ENCODE results near the gene MAGEB16.

Gene MAGEB16

GRCh38 chrX:35798042-35798441 is at the start of gene MAGEB16:
TSS of gene MAGEB16 (plus strand) at chrX:35798342. CDS start at chrX:35802197, 3,855 bp downstream.
- DNase-seq, result no peak

GRCh38 chrX:35773958-35774564 is 24.1 kb upstream of the MAGEB16 start:
- DNase-seq, result no peak

GRCh38 chrX:35785075-35785474 is 13.1 kb upstream of the MAGEB16 start:
- DNase-seq, result no peak

DNA sequence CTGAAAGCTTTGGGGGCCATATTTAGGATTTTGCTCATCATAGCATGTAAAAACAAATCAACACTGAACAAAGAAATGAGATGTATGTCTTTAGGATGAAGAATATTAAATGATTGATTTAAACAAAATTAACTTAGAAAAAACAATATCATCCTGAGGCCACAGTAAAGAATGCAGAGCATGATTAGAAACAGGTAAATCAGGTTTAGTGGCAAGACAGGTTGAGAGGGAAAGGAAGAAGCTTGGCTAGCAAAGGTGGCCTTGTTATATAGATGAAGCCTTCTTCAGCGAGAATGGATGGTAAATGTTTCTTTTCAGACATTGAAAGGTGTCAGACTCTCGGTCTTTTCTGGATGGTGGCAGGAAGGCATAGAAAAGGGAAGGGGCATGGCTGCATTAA is 11.9 kb upstream of the MAGEB16 start:
- no peak for DNase-seq

DNA sequence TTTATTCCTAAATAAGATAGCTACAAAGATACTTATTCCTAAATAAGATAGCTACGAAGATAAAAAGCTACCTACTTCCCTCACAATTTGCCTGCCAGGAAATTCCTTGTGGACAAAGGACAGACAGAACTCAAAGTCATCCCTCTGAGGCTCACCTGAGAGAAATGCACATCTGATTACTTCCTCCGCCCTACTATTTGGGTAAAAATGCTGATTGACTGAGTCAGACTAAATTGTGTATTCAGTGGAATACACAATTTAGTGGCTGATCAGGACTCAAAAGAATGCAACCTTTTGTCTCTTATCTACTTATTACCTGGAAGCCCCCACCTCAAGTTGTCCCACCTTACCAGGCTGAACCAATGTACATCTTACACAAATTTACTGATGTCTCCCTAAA is 10.3 kb upstream of the MAGEB16 start:
- DNase-seq, result no peak

DNA sequence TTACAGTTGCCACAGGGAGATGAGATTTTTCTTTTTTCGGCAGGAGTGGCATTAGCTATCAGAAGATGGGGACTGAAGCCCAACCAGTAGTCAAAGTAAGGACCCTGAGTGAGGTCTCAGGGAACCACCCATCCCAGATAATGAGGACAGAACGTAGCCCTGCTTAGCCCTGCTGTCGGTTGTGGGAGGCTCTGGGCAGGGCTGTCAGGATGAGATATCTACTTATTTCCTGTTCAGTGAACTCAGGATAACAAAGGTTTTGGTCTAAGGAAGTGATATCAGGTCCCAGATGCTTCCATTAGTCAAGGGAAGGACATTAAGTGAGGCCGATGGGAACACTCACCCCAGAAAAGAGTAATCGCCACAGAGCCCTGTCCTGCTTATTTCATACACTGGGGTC is 2.3 kb downstream of the MAGEB16 start:
- no peak for DNase-seq

DNA sequence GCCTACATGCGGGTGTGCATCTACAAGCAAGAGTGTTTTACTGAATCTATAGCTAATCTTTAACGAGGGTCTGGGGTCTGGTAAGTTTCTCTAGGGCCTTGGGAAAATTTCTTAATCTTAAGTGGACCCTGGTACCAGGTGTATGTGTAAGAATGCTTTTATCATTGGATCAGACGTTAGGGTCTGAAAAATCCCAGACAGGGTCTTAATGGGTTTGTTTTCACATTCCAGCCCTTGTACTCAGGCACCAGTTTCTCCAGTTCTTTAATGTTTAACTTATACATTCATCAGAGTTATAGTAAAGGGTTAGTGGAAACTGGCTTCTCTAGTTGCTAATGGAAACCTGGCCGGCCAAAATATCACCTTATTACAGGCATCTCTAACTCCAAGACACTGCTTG is 11.6 kb downstream of the MAGEB16 start:
- DNase-seq, result no peak

- no peak for DNase-seq
Observed at GRCh38 chrX:35819241-35819640, 21.1 kb downstream of the MAGEB16 start.

- no peak for DNase-seq
Observed at GRCh38 chrX:35826503-35826902, 28.4 kb downstream of the MAGEB16 start.

- no peak for DNase-seq
Observed at GRCh38 chrX:35829501-35829900, 31.4 kb downstream of the MAGEB16 start.

DNA sequence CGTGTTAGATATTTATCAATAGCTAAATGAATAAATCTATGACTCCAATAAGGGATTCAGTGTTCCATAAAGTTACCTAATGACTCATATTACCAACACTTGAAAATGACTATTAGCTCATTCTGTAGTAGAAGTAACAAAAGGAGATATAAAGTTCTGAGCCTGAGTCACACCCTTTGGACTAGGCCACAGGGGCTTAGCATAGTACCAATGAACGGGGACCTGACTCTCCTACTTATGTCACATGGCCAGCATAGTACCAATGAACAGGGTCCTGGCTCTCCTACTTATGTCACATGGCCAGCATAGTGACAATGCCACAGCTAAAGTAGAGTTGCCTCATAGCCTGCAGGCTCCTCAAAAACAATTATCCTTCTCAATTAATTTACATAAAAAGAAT is 43.7 kb downstream of the MAGEB16 start:
- DNase-seq, result no peak

DNA sequence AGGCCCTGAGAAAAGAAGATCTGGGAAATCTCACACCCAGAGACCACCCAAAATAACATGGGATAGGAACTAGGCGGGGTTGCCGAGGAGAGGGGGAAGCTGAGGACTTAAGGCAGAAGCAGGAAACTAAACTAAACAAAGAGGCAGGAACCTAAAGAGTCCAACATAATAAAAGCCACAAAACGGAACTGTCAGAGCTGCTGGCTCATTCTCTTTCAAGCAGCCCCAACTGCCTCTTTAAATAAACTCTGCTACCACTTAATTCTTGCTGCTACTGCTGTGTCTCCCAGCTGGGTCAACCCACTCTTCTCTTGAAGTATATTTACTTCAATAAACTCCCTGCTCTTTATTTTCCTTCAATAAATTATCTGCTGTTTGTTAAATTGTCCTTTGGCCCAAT is 44.5 kb downstream of the MAGEB16 start:
- DNase-seq, result peak; percentile 46 to 70

GRCh38 chrX:35847736-35848135 is 49.6 kb downstream of the MAGEB16 start:
- DNase-seq, result no peak
